ENCODE measurements around the gene PDZD4. TPM values are rescaled to one million over a fixed set of nuclear protein-coding genes. Genes with fewer than 3 reads are reported as not detected.

PDZD4 gene
- total and polyA plus RNA-seq, 4 donors = 0.15 to 1.8 (median 0.69) TPM

DNA sequence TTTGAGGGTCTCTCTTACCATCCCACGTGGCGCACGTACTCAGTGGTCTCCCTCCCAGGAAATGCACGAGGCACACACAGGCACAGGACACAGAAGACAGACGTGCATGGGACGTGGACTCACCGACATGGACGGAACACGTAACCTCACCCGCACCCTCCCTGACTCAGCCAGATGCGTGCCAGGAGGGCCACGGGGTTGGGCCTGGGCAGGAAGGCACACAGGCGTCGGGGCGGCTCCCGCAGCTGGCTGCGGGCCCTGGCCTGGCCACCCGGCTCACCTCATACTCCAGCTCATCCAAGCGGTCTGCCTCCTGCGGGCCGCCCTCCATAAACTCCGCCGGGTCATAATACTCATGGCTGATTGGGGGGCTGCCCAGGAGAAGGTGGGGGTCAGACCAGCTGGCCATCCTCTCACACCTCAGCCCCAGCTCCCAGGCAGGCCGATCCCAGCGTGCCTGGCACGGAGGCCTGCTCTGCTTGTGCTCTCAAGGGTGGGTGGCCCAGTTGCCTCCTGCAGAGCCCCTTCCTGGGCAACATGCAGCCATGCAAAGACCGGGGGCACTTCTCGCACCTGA is 23.3 kb downstream of the PDZD4 start:
- no peak overlapping the region for H3K9ac ChIP-seq (ENCODE audit: low read depth in 1 of 2, low read length in 2 of 2)
- 89% methylated on average over 28 of the region's 28 CpGs for WGBS

DNA sequence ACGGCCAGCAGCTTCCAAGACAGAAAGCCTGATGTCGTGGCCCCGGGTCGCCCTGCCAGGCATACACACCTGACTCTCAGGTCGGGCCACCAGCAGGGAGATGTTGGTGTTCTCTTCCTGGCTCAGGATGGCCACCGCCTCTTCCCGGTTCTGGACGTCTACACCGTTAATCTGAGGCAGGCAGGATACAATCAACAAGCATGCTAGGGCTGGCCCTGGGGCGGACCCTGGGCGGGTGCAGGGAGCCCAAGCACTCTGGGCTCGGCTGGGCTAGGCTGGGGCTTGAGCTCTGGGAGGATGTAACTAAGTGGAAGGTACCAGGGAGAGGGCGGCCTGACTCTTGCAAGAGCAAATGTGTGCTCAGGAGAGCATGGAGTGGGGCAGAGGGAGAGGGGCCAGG is 24.9 kb downstream of the PDZD4 start:
- Histone ChIP-seq H3K4me1 (ENCODE audit: control insufficient read depth in 4 of 4, insufficient read depth in 4 of 4, low read length in 3 of 4) (no peaks in the 10 kb centered on the region), H3K27me3 (ENCODE audit: control insufficient read depth in 4 of 4, insufficient read depth in 4 of 4, low read length in 3 of 4) (no peaks in the 10 kb centered on the region), H3K9me3 (ENCODE audit: control insufficient read depth in 4 of 4, low read length in 3 of 4) (no peaks in the 10 kb centered on the region), H3K4me3 (ENCODE audit: low read depth in 1 of 3, low read length in 3 of 3) (no peak overlapping the region), H3K27ac (ENCODE audit: low read depth in 1 of 2, low read length in 2 of 2) (no peak overlapping the region), H3K9ac (ENCODE audit: low read depth in 1 of 2, low read length in 2 of 2) (no peak overlapping the region), H3K36me3 (ENCODE audit: control insufficient read depth in 4 of 4, insufficient read depth in 3 of 4, low read depth in 1 of 4, low read length in 3 of 4) (no peaks in the 10 kb centered on the region)
- DNase-seq (ENCODE audit: low spot score) = no peak
- 86% methylated on average over 13 of the region's 13 CpGs for WGBS
- TF ChIP-seq JUND (IDR thresholded peaks at IDR 0.05) (no peak), MAX (IDR thresholded peaks at IDR 0.05) (no peak)

More for the DNA sequence above, 23.3 kb downstream of the PDZD4 start:
- Histone ChIP-seq H3K4me1 (ENCODE audit: control insufficient read depth in 4 of 4, insufficient read depth in 4 of 4, low read length in 3 of 4) (no peaks in the 10 kb centered on the region), H3K27me3 (ENCODE audit: control insufficient read depth in 4 of 4, insufficient read depth in 4 of 4, low read length in 3 of 4) (no peaks in the 10 kb centered on the region), H3K9me3 (ENCODE audit: control insufficient read depth in 4 of 4, low read length in 3 of 4) (peaks cover 0 to 2% (median 0%) of the 10 kb centered on the region in 4 donors), H3K27ac (ENCODE audit: low read depth in 1 of 2, low read length in 2 of 2) (no peak overlapping the region), H3K36me3 (ENCODE audit: control insufficient read depth in 4 of 4, insufficient read depth in 3 of 4, low read depth in 1 of 4, low read length in 3 of 4) (no peaks in the 10 kb centered on the region), H3K4me3 (ENCODE audit: low read depth in 1 of 3, low read length in 3 of 3) (no peak overlapping the region)
- TF ChIP-seq MAX (IDR thresholded peaks at IDR 0.05) (no peak), RAD21 (IDR thresholded peaks at IDR 0.05) (no peak), HNF4A (conservative IDR thresholded peaks at IDR 0.05) (no peak), REST (IDR thresholded peaks at IDR 0.05) (no peak), JUND (IDR thresholded peaks at IDR 0.05) (no peak), NR2F2 (IDR thresholded peaks at IDR 0.05) (no peak)
- no peak for DNase-seq (ENCODE audit: low spot score)

DNA sequence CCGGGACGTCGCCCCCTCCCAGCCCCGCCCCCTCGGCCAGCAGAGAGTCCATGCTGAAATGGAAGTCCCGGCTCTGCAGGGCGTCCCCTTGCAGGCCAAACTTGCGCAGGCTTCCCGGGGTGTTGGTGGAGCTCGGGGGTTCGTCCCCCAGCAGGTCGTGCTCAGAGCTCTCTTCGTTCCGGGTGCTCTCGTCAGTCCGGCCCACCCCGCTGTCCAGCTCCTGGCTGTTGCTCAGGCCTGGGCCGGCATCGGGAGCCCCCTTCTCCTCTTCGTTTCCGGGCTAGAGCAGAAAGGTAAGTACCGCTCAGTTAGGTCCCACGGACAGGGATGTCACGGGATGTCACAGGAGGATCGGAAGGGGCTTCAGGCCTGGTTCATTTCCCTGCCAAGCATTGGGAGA is 25.7 kb downstream of the PDZD4 start:
- WGBS = 93% methylated on average over 25 of the region's 25 CpGs
- Histone ChIP-seq H3K27me3 (ENCODE audit: control insufficient read depth in 4 of 4, insufficient read depth in 4 of 4, low read length in 3 of 4) (no peaks in the 10 kb centered on the region), H3K27ac (ENCODE audit: low read depth in 1 of 2, low read length in 2 of 2) (no peak overlapping the region)
- TF ChIP-seq MAX (IDR thresholded peaks at IDR 0.05) = no peak
- no peak for TF ChIP-seq TAF1 (conservative IDR thresholded peaks at IDR 0.05)
- no peak for TF ChIP-seq GABPA (IDR thresholded peaks at IDR 0.05 in 1 of 2, conservative IDR thresholded peaks at IDR 0.05 in 1 of 2)
- TF ChIP-seq EGR1 (IDR thresholded peaks at IDR 0.05; ENCODE audit: low read depth in 2 of 2) = no peak
- no peak for TF ChIP-seq FOXA2 (IDR thresholded peaks at IDR 0.05)
- no peak for TF ChIP-seq CTCF (IDR thresholded peaks at IDR 0.05; ENCODE audit: low read depth, low read length, missing input control)
- TF ChIP-seq FOXA1 (IDR thresholded peaks at IDR 0.05) = no peak
- TF ChIP-seq RAD21 (IDR thresholded peaks at IDR 0.05) = no peak
- TF ChIP-seq, protein P1, sequence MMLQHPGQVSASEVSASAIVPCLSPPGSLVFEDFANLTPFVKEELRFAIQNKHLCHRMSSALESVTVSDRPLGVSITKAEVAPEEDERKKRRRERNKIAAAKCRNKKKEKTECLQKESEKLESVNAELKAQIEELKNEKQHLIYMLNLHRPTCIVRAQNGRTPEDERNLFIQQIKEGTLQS (IDR thresholded peaks at IDR 0.05) = no peak
- TF ChIP-seq, protein P2, sequence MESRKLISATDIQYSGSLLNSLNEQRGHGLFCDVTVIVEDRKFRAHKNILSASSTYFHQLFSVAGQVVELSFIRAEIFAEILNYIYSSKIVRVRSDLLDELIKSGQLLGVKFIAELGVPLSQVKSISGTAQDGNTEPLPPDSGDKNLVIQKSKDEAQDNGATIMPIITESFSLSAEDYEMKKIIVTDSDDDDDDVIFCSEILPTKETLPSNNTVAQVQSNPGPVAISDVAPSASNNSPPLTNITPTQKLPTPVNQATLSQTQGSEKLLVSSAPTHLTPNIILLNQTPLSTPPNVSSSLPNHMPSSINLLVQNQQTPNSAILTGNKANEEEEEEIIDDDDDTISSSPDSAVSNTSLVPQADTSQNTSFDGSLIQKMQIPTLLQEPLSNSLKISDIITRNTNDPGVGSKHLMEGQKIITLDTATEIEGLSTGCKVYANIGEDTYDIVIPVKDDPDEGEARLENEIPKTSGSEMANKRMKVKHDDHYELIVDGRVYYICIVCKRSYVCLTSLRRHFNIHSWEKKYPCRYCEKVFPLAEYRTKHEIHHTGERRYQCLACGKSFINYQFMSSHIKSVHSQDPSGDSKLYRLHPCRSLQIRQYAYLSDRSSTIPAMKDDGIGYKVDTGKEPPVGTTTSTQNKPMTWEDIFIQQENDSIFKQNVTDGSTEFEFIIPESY (IDR thresholded peaks at IDR 0.05) = no peak
- TF ChIP-seq NR2F2 (IDR thresholded peaks at IDR 0.05) = no peak
- no peak for TF ChIP-seq SP1 (IDR thresholded peaks at IDR 0.05)
- TF ChIP-seq YY1 (IDR thresholded peaks at IDR 0.05) = no peak
- TF ChIP-seq RXRA (IDR thresholded peaks at IDR 0.05) = no peak

More for the DNA sequence above, 25.7 kb downstream of the PDZD4 start:
- H3K4me3 ChIP-seq (ENCODE audit: low read depth in 1 of 3, low read length in 3 of 3) = no peak overlapping the region
- H3K36me3 ChIP-seq (ENCODE audit: control insufficient read depth in 4 of 4, insufficient read depth in 3 of 4, low read depth in 1 of 4, low read length in 3 of 4) = no peaks in the 10 kb centered on the region
- no peaks in the 10 kb centered on the region for H3K4me1 ChIP-seq (ENCODE audit: control insufficient read depth in 4 of 4, insufficient read depth in 4 of 4, low read length in 3 of 4)
- no peak overlapping the region for H3K9ac ChIP-seq (ENCODE audit: low read depth in 1 of 2, low read length in 2 of 2)
- H3K9me3 ChIP-seq (ENCODE audit: control insufficient read depth in 4 of 4, low read length in 3 of 4) = no peaks in the 10 kb centered on the region
- DNase-seq (ENCODE audit: low spot score) = no peak

All from liver (tissue), 9 donors.